Measurements from ENCODE around the gene PLA2G10.
"Not testable (repeated sequence)": the region's sequence is repeated elsewhere in the genome, so short reads cannot be mapped to it uniquely, and the experiment has no call there.

The PLA2G10 gene

DNA sequence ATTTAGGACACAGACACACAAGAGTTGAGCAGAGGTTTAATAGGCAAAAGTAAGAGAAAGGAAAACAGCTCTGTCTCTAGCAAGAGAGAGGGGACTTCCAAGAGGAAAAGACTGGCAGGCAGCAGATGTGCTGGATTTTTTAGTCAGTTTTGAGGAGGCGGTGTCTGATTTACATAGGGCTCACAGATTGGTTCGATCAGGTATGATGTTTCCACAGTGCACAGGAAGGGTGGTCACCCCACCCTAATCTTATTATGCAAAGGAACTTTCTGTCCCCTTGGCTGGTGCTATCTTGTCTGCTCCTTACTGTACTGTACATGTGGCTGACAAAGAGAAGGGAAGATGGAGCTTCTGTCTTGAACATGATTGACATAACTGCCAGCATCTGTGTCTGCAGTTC lies 36.0 kb downstream of the PLA2G10 start:
- no peak for DNase-seq

GRCh38 chr16:14652726-14653125 lies 41.4 kb downstream of the PLA2G10 start:
- no peak for DNase-seq

GRCh38 chr16:14650629-14651028 lies 43.5 kb downstream of the PLA2G10 start:
- DNase-seq = no peak

- DNase-seq = no peak
Observed at GRCh38 chr16:14649816-14650215, 44.3 kb downstream of the PLA2G10 start.

DNA sequence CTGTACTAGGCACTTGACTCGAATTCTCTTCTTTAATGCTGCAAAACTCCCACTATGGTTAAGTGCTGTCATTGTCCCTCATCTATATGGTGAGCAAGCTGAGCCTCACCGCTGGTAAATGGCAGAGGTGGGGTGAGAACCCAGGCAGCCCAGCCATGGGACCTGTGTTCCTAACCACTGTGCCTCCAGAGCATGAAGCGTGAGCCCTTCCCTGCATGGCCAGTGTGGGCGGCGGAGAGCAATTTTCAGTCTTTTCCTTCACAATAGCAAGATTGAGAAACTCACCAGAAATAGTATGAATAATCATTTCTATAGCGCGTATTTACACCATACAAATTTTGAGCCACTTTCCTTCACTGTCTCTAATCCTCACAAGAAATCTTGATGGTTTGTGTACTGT lies 52.2 kb downstream of the PLA2G10 start:
- DNase-seq = no peak

GRCh38 chr16:14641206-14641605 lies 52.9 kb downstream of the PLA2G10 start:
- DNase-seq = no peak

DNA sequence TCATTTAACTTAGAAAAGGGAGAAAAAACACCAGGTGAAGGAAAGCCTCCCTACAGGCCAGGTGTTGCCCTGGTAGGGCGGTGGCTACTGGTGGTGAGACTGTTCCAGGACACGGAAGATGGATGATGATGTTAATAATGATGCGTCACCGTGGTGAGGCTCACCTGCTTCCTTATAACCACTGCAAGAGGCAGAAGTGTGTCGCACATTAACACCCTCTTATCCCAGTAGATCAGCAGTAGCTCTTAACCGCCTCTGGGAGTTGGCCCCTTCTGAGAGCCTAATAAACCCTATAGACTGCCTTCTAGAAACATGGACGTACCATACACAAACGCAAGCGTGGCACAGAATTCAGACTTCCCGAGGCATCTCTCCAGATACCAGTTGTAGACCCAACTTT lies 53.6 kb downstream of the PLA2G10 start:
- no peak for DNase-seq

DNA sequence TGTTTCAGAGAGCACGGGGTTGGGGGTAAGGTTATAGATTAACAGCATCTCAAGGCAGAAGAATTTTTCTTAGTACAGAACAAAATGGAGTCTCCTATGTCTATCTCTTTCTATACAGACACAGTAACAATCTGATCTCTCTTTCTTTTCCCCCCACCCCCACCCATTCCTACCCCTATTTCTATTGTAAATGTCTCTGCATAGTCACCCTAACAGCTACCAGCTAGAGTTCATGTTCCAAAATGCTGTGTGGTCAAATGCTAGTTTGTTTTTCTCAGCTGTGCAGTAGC lies 57.2 kb downstream of the PLA2G10 start:
- DNase-seq = not testable (repeated sequence)

DNA sequence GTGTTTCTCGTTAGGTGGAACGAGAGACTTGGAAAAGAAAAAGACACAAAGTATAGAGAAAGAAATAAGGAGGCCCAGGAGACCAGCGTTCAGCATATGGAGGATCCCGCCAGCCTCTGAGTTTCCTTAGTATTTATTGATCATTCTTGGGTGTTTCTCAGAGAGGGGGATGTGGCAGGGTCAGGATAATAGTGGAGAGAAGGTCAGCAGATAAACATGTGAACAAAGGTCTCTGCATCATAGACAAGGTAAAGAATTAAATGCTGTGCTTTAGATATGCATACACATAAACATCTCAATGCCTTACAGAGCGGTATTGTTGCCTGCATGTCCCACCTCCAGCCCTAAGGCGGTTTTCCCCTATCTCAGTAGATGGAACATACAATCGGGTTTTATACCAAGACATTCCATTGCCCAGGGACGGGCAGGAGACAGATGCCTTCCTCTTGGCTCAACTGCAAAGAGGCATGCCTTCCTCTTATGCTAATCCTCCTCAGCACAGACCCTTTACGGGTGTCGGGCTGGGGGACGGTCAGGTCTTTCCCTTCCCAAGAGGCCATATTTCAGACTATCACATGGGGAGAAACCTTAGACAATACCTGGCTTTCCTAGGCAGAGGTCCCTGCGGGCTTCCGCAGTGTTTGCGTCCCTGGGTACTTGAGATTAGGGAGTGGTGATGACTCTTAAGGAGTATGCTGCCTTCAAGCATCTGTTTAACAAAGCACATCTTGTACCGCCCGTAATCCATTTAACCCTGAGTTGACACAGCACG lies 57.7 kb downstream of the PLA2G10 start:
- DNase-seq = not testable (repeated sequence)

GRCh38 chr16:14635395-14636165 lies 58.5 kb downstream of the PLA2G10 start:
- DNase-seq = no peak

DNA sequence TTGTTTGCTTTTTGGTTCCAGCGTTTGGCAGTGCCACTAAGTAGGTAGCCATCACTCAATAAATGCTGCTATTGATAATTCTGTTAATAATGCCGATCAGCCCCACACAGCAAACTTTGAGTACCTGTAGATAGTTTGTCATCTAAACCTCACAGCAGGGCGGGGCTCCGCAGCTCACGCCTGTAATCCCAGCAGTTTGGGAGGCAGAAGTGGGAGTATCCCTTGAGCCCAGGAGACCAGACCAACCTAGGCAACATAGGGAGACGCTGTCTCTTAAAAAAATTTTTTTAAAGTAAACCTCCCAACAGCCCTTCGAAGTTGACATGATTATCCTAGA lies 59.8 kb downstream of the PLA2G10 start:
- no peak for DNase-seq

DNA sequence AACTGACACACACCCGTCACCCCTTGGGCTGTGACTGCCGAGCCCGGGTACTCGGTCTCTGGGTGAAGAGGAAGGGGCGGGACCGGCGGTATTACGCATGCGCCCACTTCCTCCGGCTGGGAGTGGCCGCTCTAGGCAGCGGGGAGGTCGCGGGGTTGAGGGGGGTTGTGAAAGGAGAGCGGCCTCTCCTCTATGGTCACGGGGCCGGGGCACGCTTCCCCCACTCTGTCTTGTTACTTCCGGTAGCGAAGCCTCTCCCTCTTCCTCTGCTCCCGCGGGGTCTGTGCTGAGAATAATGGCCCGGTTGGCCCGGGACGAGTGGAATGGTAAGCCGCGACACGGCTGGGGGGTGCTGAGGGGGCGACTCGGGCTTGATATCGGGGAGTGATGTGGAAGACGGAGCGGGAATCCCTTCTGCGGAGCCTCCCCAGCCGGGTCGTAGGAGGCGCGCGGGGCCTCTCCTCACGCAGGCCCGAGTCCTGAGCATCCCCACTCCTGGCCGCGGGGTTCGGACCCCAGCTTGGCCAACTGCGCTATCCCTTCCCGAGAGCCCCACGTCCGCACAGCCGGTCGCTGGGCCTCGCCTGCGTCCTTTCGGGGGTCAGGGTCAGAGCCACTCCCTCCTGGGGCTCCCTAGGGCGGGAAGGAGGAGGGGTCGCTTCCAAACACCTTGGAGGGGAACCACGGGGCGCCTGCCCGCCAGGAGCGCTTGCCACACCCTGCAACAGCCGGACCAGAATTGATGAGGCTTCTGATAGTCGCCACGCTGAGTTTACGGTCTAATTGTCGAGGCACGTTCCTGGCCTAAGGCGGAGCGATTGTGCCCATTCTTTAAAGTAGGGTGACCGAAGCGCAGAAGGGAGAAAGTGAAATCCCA lies 61.2 kb downstream of the PLA2G10 start, which contains the start of gene BFAR:
Gene BFAR (plus strand): TSS at position 259 of the 877 bp plus-strand sequence. CDS start 11,396 bp downstream, outside the sequence.
- peak; percentile 94 for DNase-seq

GRCh38 chr16:14630620-14631330 lies 63.3 kb downstream of the PLA2G10 start:
- not testable (repeated sequence) for DNase-seq

GRCh38 chr16:14629919-14630619 lies 64.0 kb downstream of the PLA2G10 start, which contains the start of gene PARN:
Gene PARN, minus strand, starts transcription at chr16:14630260. Its CDS starts 135 bp downstream, at chr16:14630125.
- DNase-seq = peak; percentile 93

DNA sequence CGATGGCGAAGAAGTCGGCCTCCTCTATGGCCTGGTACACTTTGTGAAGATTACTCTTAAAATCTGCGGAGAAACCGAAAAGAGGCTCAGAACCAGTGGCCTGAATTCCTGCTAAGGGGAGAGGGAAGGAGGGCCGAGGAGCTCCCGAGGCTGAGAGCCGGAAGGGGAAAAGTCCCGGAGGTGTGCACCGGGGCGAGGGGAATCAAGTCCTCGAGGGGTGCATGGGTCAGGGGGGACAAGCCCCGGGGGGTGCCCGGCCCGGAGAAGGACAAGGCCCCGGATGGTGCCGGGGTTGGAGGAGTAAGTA lies 64.5 kb downstream of the PLA2G10 start:
- no peak for DNase-seq

GRCh38 chr16:14628806-14629611 lies 65.1 kb downstream of the PLA2G10 start:
- DNase-seq = no peak

GRCh38 chr16:14627078-14627477 lies 67.0 kb downstream of the PLA2G10 start:
- DNase-seq = no peak
